ENCODE measurements around the gene GRK6. TPM values are rescaled to one million over a fixed set of nuclear protein-coding genes. Genes with fewer than 3 reads are reported as not detected.
A peak's percentile ranks its signal among the peaks of the same experiment; 100 is the strongest.

The GRK6 gene
- total RNA-seq, 1 donor from 2014 or later = 28.7 TPM

DNA sequence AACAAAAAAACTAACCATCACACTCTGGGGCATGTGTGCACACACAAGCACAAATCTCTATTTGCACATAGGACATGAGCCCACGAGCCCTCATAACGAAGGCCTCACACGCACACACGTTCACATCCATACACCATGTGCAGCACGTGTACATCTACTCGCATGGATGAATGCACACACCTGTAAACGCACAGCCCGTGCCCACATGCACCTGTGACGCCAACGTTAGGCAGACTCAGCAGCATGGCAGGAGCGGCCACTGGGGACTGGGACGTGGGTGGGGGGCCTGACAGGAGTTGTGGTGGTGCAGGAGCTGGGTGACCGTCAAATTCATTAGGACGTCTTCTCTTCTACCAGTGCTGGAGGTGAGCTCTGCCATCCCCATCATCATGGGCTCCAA is 39.1 kb upstream of the GRK6 start:
- intact Hi-C loops (cut with DNase I) = no loop called here
- Histone ChIP-seq H3K36me3 (no peaks in the 10 kb centered on the region), H3K4me1 (peaks cover 46% of the 10 kb centered on the region), H3K27me3 (no peaks in the 10 kb centered on the region), H3K4me3 (no peak overlapping the region), H3K9me3 (no peaks in the 10 kb centered on the region), H3K27ac (no peak overlapping the region)
- DNase-seq (ENCODE audit: extremely low spot score in 2 of 2) = no peak
- TF ChIP-seq POLR2AphosphoS5 (IDR thresholded peaks at IDR 0.05; ENCODE audit: insufficient read depth in 1 of 2, low read depth in 1 of 2) (no peak), POLR2A (IDR thresholded peaks at IDR 0.05) (no peak)
- TF ChIP-seq, protein P1, sequence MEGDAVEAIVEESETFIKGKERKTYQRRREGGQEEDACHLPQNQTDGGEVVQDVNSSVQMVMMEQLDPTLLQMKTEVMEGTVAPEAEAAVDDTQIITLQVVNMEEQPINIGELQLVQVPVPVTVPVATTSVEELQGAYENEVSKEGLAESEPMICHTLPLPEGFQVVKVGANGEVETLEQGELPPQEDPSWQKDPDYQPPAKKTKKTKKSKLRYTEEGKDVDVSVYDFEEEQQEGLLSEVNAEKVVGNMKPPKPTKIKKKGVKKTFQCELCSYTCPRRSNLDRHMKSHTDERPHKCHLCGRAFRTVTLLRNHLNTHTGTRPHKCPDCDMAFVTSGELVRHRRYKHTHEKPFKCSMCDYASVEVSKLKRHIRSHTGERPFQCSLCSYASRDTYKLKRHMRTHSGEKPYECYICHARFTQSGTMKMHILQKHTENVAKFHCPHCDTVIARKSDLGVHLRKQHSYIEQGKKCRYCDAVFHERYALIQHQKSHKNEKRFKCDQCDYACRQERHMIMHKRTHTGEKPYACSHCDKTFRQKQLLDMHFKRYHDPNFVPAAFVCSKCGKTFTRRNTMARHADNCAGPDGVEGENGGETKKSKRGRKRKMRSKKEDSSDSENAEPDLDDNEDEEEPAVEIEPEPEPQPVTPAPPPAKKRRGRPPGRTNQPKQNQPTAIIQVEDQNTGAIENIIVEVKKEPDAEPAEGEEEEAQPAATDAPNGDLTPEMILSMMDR (IDR thresholded peaks at IDR 0.05) = no peak

DNA sequence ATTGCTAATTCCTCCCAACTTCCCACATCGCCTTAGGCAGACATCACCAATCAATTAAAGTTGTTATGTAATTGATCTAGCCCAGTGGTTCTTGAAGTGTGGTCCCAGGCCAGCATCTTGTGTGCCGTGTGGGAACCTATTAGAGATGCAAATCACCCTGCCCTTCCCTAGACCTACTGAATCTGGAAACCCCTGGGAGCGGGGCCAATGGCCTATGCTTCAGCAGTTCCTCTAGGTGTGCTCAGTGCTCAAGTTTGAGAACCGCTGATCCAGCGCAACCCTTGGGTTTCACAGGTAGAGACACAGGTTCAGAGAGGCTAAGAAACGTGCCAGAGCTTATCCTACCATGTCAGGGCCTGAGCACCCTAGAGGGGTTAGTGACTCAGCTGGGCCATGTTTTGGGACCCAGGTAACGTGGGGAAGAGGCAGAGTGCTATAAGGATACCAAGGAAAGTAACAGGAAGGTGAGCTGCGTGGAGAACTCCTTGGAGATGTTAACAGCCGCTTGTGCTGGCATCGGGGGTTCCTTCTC is 37.9 kb upstream of the GRK6 start:
- H3K9me3 ChIP-seq = no peaks in the 10 kb centered on the region
- H3K4me1 ChIP-seq = peaks cover 46% of the 10 kb centered on the region
- H3K27me3 ChIP-seq = no peaks in the 10 kb centered on the region
- intact Hi-C loops (cut with DNase I) = no loop called here
- no peak for DNase-seq (ENCODE audit: extremely low spot score in 2 of 2)
- TF ChIP-seq, protein P1 (IDR thresholded peaks at IDR 0.05) = no peak
- TF ChIP-seq POLR2A (IDR thresholded peaks at IDR 0.05) (no peak), POLR2AphosphoS5 (IDR thresholded peaks at IDR 0.05; ENCODE audit: insufficient read depth in 1 of 2, low read depth in 1 of 2) (no peak)
- peak overlapping the region; percentile 37 for H3K27ac ChIP-seq
- H3K4me3 ChIP-seq = no peak overlapping the region
- H3K36me3 ChIP-seq = no peaks in the 10 kb centered on the region

DNA sequence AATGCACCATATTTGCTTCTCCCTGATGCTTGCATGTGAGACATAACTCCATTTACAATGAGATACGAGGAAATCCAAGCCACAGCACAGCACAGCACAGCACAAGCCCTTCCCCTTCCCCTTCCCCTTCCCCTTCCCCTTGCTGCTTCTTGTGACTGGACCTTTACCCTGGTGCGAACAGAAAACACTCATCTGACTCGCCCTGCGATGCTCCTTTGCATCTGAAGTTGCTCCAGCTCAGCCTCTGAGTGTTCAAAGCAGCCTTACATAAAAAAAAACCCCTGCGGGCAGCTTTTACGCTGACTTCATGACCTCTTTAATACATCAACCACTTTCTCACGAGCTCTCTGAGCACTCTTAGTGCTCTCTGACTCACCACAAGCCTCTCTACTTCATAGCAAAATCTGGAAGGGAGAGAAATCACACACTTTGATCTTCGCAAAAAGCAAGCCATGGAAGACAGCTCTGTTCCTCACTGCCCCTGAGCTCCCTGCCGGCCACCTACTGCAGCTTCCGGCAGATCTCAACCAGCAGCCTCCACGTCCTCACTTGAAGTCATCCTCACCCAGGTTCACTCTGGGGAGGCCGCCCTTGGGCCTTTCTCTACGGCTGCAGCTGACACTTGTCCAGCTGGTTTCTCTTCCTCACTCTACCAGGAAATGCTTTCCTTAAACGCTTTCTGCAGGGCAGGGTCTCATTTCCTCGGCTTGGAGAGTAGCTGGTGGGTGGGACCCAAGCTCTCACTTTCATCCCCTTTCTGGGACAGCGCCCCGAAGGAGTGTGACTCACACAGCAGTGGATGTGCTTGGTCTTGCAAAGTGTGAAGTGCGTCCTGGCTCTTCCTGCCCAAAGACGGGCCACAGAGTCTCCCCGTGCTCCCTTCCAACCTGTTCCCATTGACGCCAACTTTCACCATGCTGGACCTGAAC is 37.0 kb upstream of the GRK6 start:
- intact Hi-C loops (cut with DNase I) = loop anchor here (2.0 kb wide), 2 partner anchors 65 to 111 kb away; no protein-coding TSS in a partner anchor
- Histone ChIP-seq H3K27me3 (no peaks in the 10 kb centered on the region), H3K9me3 (no peaks in the 10 kb centered on the region), H3K4me3 (no peak overlapping the region), H3K27ac (peak overlapping the region; percentile 37), H3K4me1 (peaks cover 46% of the 10 kb centered on the region), H3K36me3 (no peaks in the 10 kb centered on the region)
- DNase-seq (ENCODE audit: extremely low spot score in 2 of 2) = no peak
- TF ChIP-seq, protein P1 (IDR thresholded peaks at IDR 0.05) = no peak
- TF ChIP-seq POLR2AphosphoS5 (IDR thresholded peaks at IDR 0.05; ENCODE audit: insufficient read depth in 1 of 2, low read depth in 1 of 2) = peak; percentile 46 to 47

DNA sequence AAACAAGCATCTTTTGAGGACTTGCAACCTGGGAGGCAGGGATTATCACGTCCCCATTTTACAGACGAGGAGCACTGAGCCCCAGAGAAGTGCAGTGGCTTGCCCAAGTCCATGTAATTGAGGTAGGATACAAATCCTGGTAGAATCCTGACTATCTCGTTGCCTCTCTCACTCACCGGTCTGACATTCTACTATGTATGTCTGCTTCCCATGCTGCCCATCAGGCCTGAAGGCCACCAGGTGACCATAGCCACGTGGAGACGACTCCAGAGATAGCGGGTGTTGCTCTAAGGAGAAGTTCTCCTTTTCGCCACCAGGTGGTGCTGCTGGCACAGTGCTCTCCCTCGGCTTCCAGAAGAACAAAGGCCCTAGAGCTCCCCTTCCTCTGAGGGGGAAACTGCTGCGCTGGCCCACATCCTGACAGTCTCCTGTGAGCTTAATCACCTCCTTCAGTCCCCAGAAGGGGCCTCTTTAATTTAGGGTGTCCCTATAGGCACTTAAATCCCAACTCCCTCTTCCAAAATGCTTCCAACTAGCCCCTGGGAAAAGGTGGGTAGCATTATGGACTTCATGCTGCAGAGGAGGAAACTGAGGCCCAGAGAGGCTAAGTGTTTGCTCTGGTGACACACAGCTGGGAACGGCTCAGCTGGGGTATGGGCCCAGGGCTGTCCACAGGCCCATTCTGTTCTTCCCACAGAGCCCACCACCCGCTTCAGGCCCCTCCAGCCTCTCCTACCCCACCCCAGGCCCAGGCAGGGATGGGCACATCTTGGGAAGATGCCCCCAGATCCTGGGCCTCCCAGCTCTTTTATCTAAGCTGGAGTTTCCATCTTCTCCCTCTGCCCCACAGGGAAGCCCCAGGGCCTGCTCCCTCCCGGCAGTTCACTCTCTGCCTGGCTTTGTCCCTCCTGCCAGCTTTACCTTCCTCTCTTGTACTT is 35.8 kb upstream of the GRK6 start:
- TF ChIP-seq POLR2AphosphoS5 (IDR thresholded peaks at IDR 0.05; ENCODE audit: insufficient read depth in 1 of 2, low read depth in 1 of 2) = peak in 1 of 2 donors; percentile 33
- no peak for TF ChIP-seq POLR2A (IDR thresholded peaks at IDR 0.05)
- TF ChIP-seq, protein P1 (IDR thresholded peaks at IDR 0.05) = peak; percentile 87 to 96 (median 92)
- Histone ChIP-seq H3K27me3 (no peaks in the 10 kb centered on the region), H3K4me3 (no peak overlapping the region), H3K36me3 (no peaks in the 10 kb centered on the region), H3K9me3 (no peaks in the 10 kb centered on the region), H3K27ac (peak overlapping the region; percentile 37), H3K4me1 (peaks cover 37% of the 10 kb centered on the region)
- DNase-seq (ENCODE audit: extremely low spot score in 2 of 2) = no peak
- intact Hi-C loops (cut with DNase I) = loop anchor here (2.0 kb wide), 2 partner anchors 64 to 110 kb away; no protein-coding TSS in a partner anchor

All from vagina (tissue), 2 donors.